GM19455 (cell line): Measurements from ENCODE around the gene CCDC85B.

Source experiments
- ATAC-seq: cut with Tn5 transposase; IDR thresholded peaks from one replicate; pipeline ENCODE4 v1.9.1; 2021; ENCODE audit not compliant: unreplicated experiment

Gene CCDC85B

GRCh38 chr11:65857500-65857852 lies 33.0 kb upstream of the CCDC85B start:
- ATAC-seq: peak; percentile 1

GRCh38 chr11:65857853-65858680 lies 32.4 kb upstream of the CCDC85B start, which contains the start of gene CFL1:
CFL1 (minus strand) TSS chr11:65858180; CDS start chr11:65858099, 81 bp downstream.
- ATAC-seq: peak; percentile 45

- ATAC-seq: no peak
Measured at GRCh38 chr11:65858681-65859087, 31.8 kb upstream of the CCDC85B start.

- ATAC-seq: peak; percentile 44
Measured at GRCh38 chr11:65859095-65859811, 31.2 kb upstream of the CCDC85B start.

GRCh38 chr11:65859812-65860277 lies 30.6 kb upstream of the CCDC85B start:
- no peak for ATAC-seq

GRCh38 chr11:65860278-65861164 lies 30.0 kb upstream of the CCDC85B start, which contains the start of gene MUS81:
MUS81 (plus strand) TSS chr11:65860433; CDS start chr11:65860754, 321 bp downstream.
- peak; percentile 30 for ATAC-seq

- no peak for ATAC-seq
Measured at GRCh38 chr11:65861165-65861505, 29.3 kb upstream of the CCDC85B start.

- ATAC-seq: no peak
Measured at GRCh38 chr11:65861533-65862183, 28.8 kb upstream of the CCDC85B start.

GRCh38 chr11:65862191-65862735 lies 28.2 kb upstream of the CCDC85B start:
- ATAC-seq: no peak

GRCh38 chr11:65862941-65863888 lies 27.3 kb upstream of the CCDC85B start:
- ATAC-seq: no peak

GRCh38 chr11:65863889-65864705 lies 26.4 kb upstream of the CCDC85B start:
- ATAC-seq: no peak

GRCh38 chr11:65864706-65865471 lies 25.6 kb upstream of the CCDC85B start:
- ATAC-seq: no peak

- ATAC-seq: no peak
Measured at GRCh38 chr11:65865550-65866172, 24.8 kb upstream of the CCDC85B start.

- no peak for ATAC-seq
Measured at GRCh38 chr11:65866509-65867283, 23.8 kb upstream of the CCDC85B start.

GRCh38 chr11:65867284-65868071 lies 23.0 kb upstream of the CCDC85B start:
- no peak for ATAC-seq
